ENCODE measurements around the gene SSB. TPM values are rescaled to one million over a fixed set of nuclear protein-coding genes. Genes with fewer than 3 reads are reported as not detected.
A peak's percentile ranks its signal among the peaks of the same experiment; 100 is the strongest.

SSB gene
- total RNA-seq (10 to 100 TPM; 35.1 to 49.2 TPM), polyA plus RNA-seq (10 to 100 TPM; 29.9 to 61.4 TPM)

- Histone ChIP-seq H3K9me3 (ENCODE audit: control insufficient read depth in 4 of 4, low read length in 3 of 4) (no peaks in the 10 kb centered on the region), H3K4me1 (ENCODE audit: control insufficient read depth in 4 of 4, insufficient read depth in 4 of 4, low read length in 3 of 4) (peaks cover 0 to 6% (median 4%) of the 10 kb centered on the region in 4 donors), H3K27me3 (ENCODE audit: control insufficient read depth in 4 of 4, insufficient read depth in 4 of 4, low read length in 3 of 4) (no peaks in the 10 kb centered on the region), H3K9ac (ENCODE audit: low read depth in 1 of 2, low read length in 2 of 2) (peak within 1 kb of the TSS; percentile 48 to 69), H3K36me3 (ENCODE audit: control insufficient read depth in 4 of 4, insufficient read depth in 3 of 4, low read depth in 1 of 4, low read length in 3 of 4) (peaks cover 0 to 4% (median 0%) of the 10 kb centered on the region in 4 donors), H3K4me3 (ENCODE audit: low read depth in 1 of 3, low read length in 3 of 3) (peak within 1 kb of the TSS; percentile 73 to 97 (median 85)), H3K27ac (ENCODE audit: low read depth in 1 of 2, low read length in 2 of 2) (peak within 1 kb of the TSS; percentile 70 to 79)
- TF ChIP-seq GABPA (IDR thresholded peaks at IDR 0.05 in 1 of 2, conservative IDR thresholded peaks at IDR 0.05 in 1 of 2) (peak in 1 of 2 donors; percentile 42), FOXA1 (IDR thresholded peaks at IDR 0.05) (no peak), RAD21 (IDR thresholded peaks at IDR 0.05) (peak; percentile 7 to 46), REST (IDR thresholded peaks at IDR 0.05) (peak; percentile 44), NR2F2 (IDR thresholded peaks at IDR 0.05) (no peak), CTCF (IDR thresholded peaks at IDR 0.05; ENCODE audit: low read depth, low read length, missing input control) (no peak), ZBTB33 (IDR thresholded peaks at IDR 0.05) (no peak), ATF3 (IDR thresholded peaks at IDR 0.05) (peak; percentile 19), MAX (IDR thresholded peaks at IDR 0.05) (peak; percentile 36), YY1 (IDR thresholded peaks at IDR 0.05) (peak; percentile 91), EGR1 (IDR thresholded peaks at IDR 0.05; ENCODE audit: low read depth in 2 of 2) (no peak), TAF1 (conservative IDR thresholded peaks at IDR 0.05) (peak; percentile 54), SP1 (IDR thresholded peaks at IDR 0.05) (peak; percentile 39), HNF4A (conservative IDR thresholded peaks at IDR 0.05) (no peak), HNF4G (IDR thresholded peaks at IDR 0.05) (no peak), FOXA2 (IDR thresholded peaks at IDR 0.05) (no peak), JUND (IDR thresholded peaks at IDR 0.05) (no peak), RXRA (IDR thresholded peaks at IDR 0.05) (peak; percentile 5 to 8)
- peak; percentile 92 for DNase-seq (ENCODE audit: low spot score)
- under 1% methylated on average over 67 of the region's 67 CpGs for WGBS
Measured at GRCh38 chr2:169798718-169799592, at the start of gene SSB. Gene SSB, plus strand, starts transcription at chr2:169798871. Its CDS starts 2,090 bp downstream, at chr2:169800961.

Measured in liver (tissue), 9 donors.